HG02759 (cell line): Measurements from ENCODE around the gene PCCA.
"Not testable (repeated sequence)": the region's sequence is repeated elsewhere in the genome, so short reads cannot be mapped to it uniquely, and the experiment has no call there.

Experiments used
- ATAC-seq: cut with Tn5 transposase; IDR thresholded peaks from one replicate; pipeline ENCODE4 v1.9.1; 2021; ENCODE audit warnings: mild to moderate bottlenecking, moderate library complexity; ENCODE audit not compliant: unreplicated experiment

PCCA gene

GRCh38 chr13:100301418-100301817 is 212.5 kb downstream of the PCCA start:
- ATAC-seq, result no peak

GRCh38 chr13:100302391-100302790 is 213.5 kb downstream of the PCCA start:
- ATAC-seq, result no peak

- no peak for ATAC-seq
Observed at GRCh38 chr13:100304229-100304628, 215.3 kb downstream of the PCCA start.

- ATAC-seq, result no peak
Observed at GRCh38 chr13:100305398-100305797, 216.5 kb downstream of the PCCA start.

GRCh38 chr13:100306030-100306429 is 217.1 kb downstream of the PCCA start:
- ATAC-seq, result no peak

GRCh38 chr13:100306434-100306999 is 217.6 kb downstream of the PCCA start:
- ATAC-seq, result no peak

- no peak for ATAC-seq
Observed at GRCh38 chr13:100314132-100314910, 225.4 kb downstream of the PCCA start.

GRCh38 chr13:100315522-100315921 is 226.6 kb downstream of the PCCA start:
- ATAC-seq, result peak; percentile 72

GRCh38 chr13:100318473-100318872 is 229.6 kb downstream of the PCCA start:
- ATAC-seq, result not testable (repeated sequence)

GRCh38 chr13:100323937-100324336 is 235.0 kb downstream of the PCCA start:
- no peak for ATAC-seq

- no peak for ATAC-seq
Observed at GRCh38 chr13:100330662-100331061, 241.8 kb downstream of the PCCA start.

GRCh38 chr13:100333141-100333540 is 244.2 kb downstream of the PCCA start:
- ATAC-seq, result no peak

GRCh38 chr13:100334214-100334613 is 245.3 kb downstream of the PCCA start:
- peak; percentile 50 for ATAC-seq

- ATAC-seq, result no peak
Observed at GRCh38 chr13:100336795-100337516, 248.1 kb downstream of the PCCA start.

- no peak for ATAC-seq
Observed at GRCh38 chr13:100338275-100338674, 249.4 kb downstream of the PCCA start.

- ATAC-seq, result no peak
Observed at GRCh38 chr13:100339411-100339940, 250.6 kb downstream of the PCCA start.

- no peak for ATAC-seq
Observed at GRCh38 chr13:100340865-100341264, 252.0 kb downstream of the PCCA start.

GRCh38 chr13:100341327-100341726 is 252.4 kb downstream of the PCCA start:
- ATAC-seq, result no peak

- ATAC-seq, result no peak
Observed at GRCh38 chr13:100344544-100344943, 255.7 kb downstream of the PCCA start.

- ATAC-seq, result no peak
Observed at GRCh38 chr13:100347968-100348367, 259.1 kb downstream of the PCCA start.

GRCh38 chr13:100349594-100349993 is 260.7 kb downstream of the PCCA start:
- ATAC-seq, result no peak

GRCh38 chr13:100350601-100351000 is 261.7 kb downstream of the PCCA start:
- no peak for ATAC-seq
